ENCODE data around the gene PCSK7.

The PCSK7 gene

GRCh38 chr11:117230286-117230961, 1.4 kb downstream of the PCSK7 start:
- no peak for DNase-seq

GRCh38 chr11:117229931-117230285, 2.0 kb downstream of the PCSK7 start:
- no peak for DNase-seq

GRCh38 chr11:117229411-117229810, 2.5 kb downstream of the PCSK7 start:
- DNase-seq, result no peak

- no peak for DNase-seq
Measured at GRCh38 chr11:117228091-117228490, 3.8 kb downstream of the PCSK7 start.

- peak; percentile 51 to 59 for DNase-seq
Measured at GRCh38 chr11:117226388-117227385, 5.2 kb downstream of the PCSK7 start.

GRCh38 chr11:117225553-117226170, 6.2 kb downstream of the PCSK7 start:
- no peak for DNase-seq

GRCh38 chr11:117223741-117224689, 7.9 kb downstream of the PCSK7 start:
- no peak for DNase-seq

GRCh38 chr11:117222991-117223740, 8.7 kb downstream of the PCSK7 start:
- DNase-seq, result no peak

GRCh38 chr11:117221775-117222517, 9.9 kb downstream of the PCSK7 start:
- no peak for DNase-seq

- DNase-seq, result no peak
Measured at GRCh38 chr11:117220999-117221774, 10.7 kb downstream of the PCSK7 start.

- no peak for DNase-seq
Measured at GRCh38 chr11:117220568-117220967, 11.3 kb downstream of the PCSK7 start.

GRCh38 chr11:117219995-117220394, 11.9 kb downstream of the PCSK7 start:
- DNase-seq, result no peak

GRCh38 chr11:117219455-117219854, 12.4 kb downstream of the PCSK7 start:
- DNase-seq, result no peak

GRCh38 chr11:117219001-117219400, 12.9 kb downstream of the PCSK7 start:
- DNase-seq, result no peak

GRCh38 chr11:117218133-117218915, 13.5 kb downstream of the PCSK7 start:
- no peak for DNase-seq

- no peak for DNase-seq
Measured at GRCh38 chr11:117217141-117218084, 14.5 kb downstream of the PCSK7 start.

- DNase-seq, result no peak
Measured at GRCh38 chr11:117214404-117215110, 17.3 kb downstream of the PCSK7 start.

Data from NCI-H1930 (cell line).